HepG2 (cell line): ENCODE data around the gene TGFB2. TPM values are rescaled to one million over a fixed set of nuclear protein-coding genes. Genes with fewer than 3 reads are reported as not detected.

ENCODE experiments used
- HDAC1 ChIP-seq: sonication (generic); formaldehyde crosslinking; IDR thresholded peaks from 2 replicates; pipeline ENCODE4 v1.5.1; 2020; ENCODE audit warnings: mild to moderate bottlenecking, missing genetic modification reagents
- IRF2 ChIP-seq: IDR thresholded peaks from 2 replicates; pipeline ENCODE4 v1.6.1; 2018; ENCODE audit warnings: missing genetic modification reagents, missing compliant biosample characterization
- IRX3 ChIP-seq: sonication (generic); formaldehyde crosslinking; IDR thresholded peaks from 2 replicates; pipeline ENCODE4 v1.8.1; 2023; ENCODE audit warnings: mild to moderate bottlenecking, low read depth, missing genetic modification reagents, borderline replicate concordance
- KAT8 ChIP-seq: IDR thresholded peaks from 2 replicates; pipeline ENCODE4 v1.6.1; 2016; ENCODE audit warnings: missing genetic modification reagents, missing compliant biosample characterization
- KLF16 ChIP-seq, 2 experiments: sonication (generic) in 1 of 2; formaldehyde crosslinking in 1 of 2; IDR thresholded peaks; 2 replicates each; pipeline versions ENCODE4 v1.6.1 to v1.8.0; 2016 to 2023; ENCODE audit warnings: missing genetic modification reagents in 2 of 2, missing compliant biosample characterization in 1 of 2
- MAFG ChIP-seq: sonication (generic); formaldehyde crosslinking; IDR thresholded peaks from 2 replicates; pipeline ENCODE4 v1.5.1; 2020; ENCODE audit warnings: mild to moderate bottlenecking, missing genetic modification reagents
- NFE2 ChIP-seq: sonication (generic); formaldehyde crosslinking; IDR thresholded peaks from 2 replicates; pipeline ENCODE4 v1.4.0; 2020; ENCODE audit warnings: missing genetic modification reagents
- NR1H2 ChIP-seq: sonication (generic); formaldehyde crosslinking; IDR thresholded peaks from 2 replicates; pipeline ENCODE4 v1.8.1; 2022; ENCODE audit warnings: low read depth, missing genetic modification reagents, borderline replicate concordance
- PBX2 ChIP-seq: IDR thresholded peaks from 2 replicates; pipeline ENCODE4 v1.6.1; 2016; ENCODE audit warnings: control low read depth
- PRDM4 ChIP-seq: sonication (generic); formaldehyde crosslinking; IDR thresholded peaks from 2 replicates; pipeline ENCODE4 v1.9.0; 2021; ENCODE audit warnings: missing genetic modification reagents, borderline replicate concordance
- SP5 ChIP-seq: IDR thresholded peaks from 2 replicates; pipeline ENCODE4 v1.6.1; 2016; ENCODE audit warnings: low read depth, borderline replicate concordance
- ZKSCAN5 ChIP-seq: sonication (generic); formaldehyde crosslinking; IDR thresholded peaks from 2 replicates; pipeline ENCODE4 v1.5.1; 2020; ENCODE audit warnings: mild to moderate bottlenecking, missing genetic modification reagents
- ZNF235 ChIP-seq: sonication (generic); formaldehyde crosslinking; IDR thresholded peaks from 2 replicates; pipeline ENCODE4 v1.8.1; 2023; ENCODE audit warnings: mild to moderate bottlenecking, missing genetic modification reagents, borderline replicate concordance
- ZNF317 ChIP-seq: sonication (generic); formaldehyde crosslinking; IDR thresholded peaks from 2 replicates; pipeline ENCODE4 v1.5.0; 2020; ENCODE audit warnings: mild to moderate bottlenecking, missing genetic modification reagents
- ZNF747 ChIP-seq: sonication (generic); formaldehyde crosslinking; IDR thresholded peaks from 2 replicates; pipeline ENCODE4 v1.8.1; 2023; ENCODE audit warnings: missing genetic modification reagents, mild to moderate bottlenecking, borderline replicate concordance
- ZSCAN12 ChIP-seq: sonication (generic); formaldehyde crosslinking; IDR thresholded peaks from 2 replicates; pipeline ENCODE4 v1.9.0; 2021; ENCODE audit warnings: mild to moderate bottlenecking, missing genetic modification reagents
- polyA plus RNA-seq, 8 experiments: library from polyadenylated mRNA; depleted of rRNA in 3 of 8; stranded (reverse) in 7 of 8; unstranded in 1 of 8; fragments of >200 nt; fragmentation: Illumina TruSeq in 4 of 8; extraction: Trizol in 4 of 8; gene quantifications; 2 replicates each; pipeline versions ENCODE4 v1.2.1 to v1.2.3, GENCODE V29; 2011 to 2016; ENCODE audit warnings: low read depth in 4 of 8, missing spikeins in 1 of 8, mixed read lengths in 1 of 8; ENCODE audit not compliant: insufficient read depth in 1 of 8
- total RNA-seq, 5 experiments: library from RNA; depleted of rRNA; stranded (reverse); fragments of >200 nt; fragmentation: Illumina TruSeq; extraction: Trizol; gene quantifications; 2 replicates each; pipeline ENCODE4 v1.2.3, GENCODE V29; 2016; ENCODE audit warnings: low read depth in 1 of 5
- TF ChIP-seq, protein P1 (sequence below): sonication (generic); formaldehyde crosslinking; conservative IDR thresholded peaks from 2 replicates; pipeline ENCODE4 v1.8.0; 2022; ENCODE audit warnings: missing genetic modification reagents
- TF ChIP-seq, protein P2 (sequence below): sonication (generic); formaldehyde crosslinking; IDR thresholded peaks from 2 replicates; pipeline ENCODE4 v1.4.0; 2020; ENCODE audit warnings: missing genetic modification reagents

TGFB2 gene
- total and polyA plus RNA-seq, 2 of the 13 experiments (the other 11 are each of a cell fraction or from before 2014, with no cell fraction given) = 0.07 TPM; not detected in 1

DNA sequence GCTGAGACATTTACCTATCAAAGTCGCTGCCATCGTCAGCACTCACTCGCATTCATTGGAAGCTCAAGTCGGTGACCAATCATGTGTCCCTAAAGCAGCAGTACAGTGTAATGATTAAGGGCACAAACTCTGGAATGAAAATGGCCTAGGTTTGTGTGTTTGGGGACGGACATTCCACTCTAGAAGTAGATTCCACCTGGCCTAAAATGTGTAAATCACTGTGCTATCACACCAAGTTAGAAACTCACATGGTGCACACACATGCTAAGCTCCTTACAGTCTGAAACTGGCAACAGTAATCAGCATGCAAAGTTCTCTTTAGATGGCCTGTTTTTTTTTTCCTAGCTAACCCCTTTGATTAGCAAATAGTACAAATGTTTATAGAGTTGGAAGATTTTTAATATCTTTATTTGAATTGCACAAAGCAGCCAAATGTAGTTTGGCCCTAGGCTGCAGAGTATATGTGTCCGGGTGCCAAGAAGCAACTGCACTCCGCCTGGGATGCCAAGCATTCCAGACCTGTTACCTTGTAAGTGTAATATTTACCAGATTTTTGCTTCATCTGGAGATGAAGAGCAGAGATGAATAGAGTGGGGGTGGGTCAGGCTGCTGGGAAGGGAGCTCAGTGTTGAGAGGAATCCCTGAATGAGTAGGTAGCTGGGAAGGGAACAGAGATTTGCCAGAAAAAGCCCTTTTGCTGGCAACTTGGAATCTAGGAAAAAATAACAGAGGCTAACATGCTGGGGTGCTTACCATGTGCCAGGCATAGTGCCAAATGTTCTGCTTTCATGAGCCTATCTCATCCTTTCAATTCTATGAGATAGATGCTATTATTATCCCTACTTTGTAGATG is 35.2 kb downstream of the TGFB2 start (continued):
- TF ChIP-seq ZSCAN12 (no peak), ZNF235 (CRISPR knock-in tag) (no peak), IRX3 (CRISPR knock-in tag) (no peak), ZNF747 (CRISPR knock-in tag) (no peak), MAFG (CRISPR knock-in tag) (no peak), PRDM4 (CRISPR knock-in tag) (no peak), SP5 (no peak), KAT8 (CRISPR knock-in tag) (no peak), NR1H2 (CRISPR knock-in tag) (no peak), IRF2 (CRISPR knock-in tag) (no peak), NFE2 (no peak), HDAC1 (CRISPR knock-in tag) (no peak), ZKSCAN5 (CRISPR knock-in tag) (no peak), KLF16 (CRISPR knock-in tag; IDR thresholded peaks at IDR 0.05) (no peak), ZNF317 (CRISPR knock-in tag) (no peak), PBX2 (CRISPR knock-in tag) (no peak)
- TF ChIP-seq, protein P1, sequence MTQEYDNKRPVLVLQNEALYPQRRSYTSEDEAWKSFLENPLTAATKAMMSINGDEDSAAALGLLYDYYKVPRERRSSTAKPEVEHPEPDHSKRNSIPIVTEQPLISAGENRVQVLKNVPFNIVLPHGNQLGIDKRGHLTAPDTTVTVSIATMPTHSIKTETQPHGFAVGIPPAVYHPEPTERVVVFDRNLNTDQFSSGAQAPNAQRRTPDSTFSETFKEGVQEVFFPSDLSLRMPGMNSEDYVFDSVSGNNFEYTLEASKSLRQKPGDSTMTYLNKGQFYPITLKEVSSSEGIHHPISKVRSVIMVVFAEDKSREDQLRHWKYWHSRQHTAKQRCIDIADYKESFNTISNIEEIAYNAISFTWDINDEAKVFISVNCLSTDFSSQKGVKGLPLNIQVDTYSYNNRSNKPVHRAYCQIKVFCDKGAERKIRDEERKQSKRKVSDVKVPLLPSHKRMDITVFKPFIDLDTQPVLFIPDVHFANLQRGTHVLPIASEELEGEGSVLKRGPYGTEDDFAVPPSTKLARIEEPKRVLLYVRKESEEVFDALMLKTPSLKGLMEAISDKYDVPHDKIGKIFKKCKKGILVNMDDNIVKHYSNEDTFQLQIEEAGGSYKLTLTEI = no peak
- TF ChIP-seq, protein P2, sequence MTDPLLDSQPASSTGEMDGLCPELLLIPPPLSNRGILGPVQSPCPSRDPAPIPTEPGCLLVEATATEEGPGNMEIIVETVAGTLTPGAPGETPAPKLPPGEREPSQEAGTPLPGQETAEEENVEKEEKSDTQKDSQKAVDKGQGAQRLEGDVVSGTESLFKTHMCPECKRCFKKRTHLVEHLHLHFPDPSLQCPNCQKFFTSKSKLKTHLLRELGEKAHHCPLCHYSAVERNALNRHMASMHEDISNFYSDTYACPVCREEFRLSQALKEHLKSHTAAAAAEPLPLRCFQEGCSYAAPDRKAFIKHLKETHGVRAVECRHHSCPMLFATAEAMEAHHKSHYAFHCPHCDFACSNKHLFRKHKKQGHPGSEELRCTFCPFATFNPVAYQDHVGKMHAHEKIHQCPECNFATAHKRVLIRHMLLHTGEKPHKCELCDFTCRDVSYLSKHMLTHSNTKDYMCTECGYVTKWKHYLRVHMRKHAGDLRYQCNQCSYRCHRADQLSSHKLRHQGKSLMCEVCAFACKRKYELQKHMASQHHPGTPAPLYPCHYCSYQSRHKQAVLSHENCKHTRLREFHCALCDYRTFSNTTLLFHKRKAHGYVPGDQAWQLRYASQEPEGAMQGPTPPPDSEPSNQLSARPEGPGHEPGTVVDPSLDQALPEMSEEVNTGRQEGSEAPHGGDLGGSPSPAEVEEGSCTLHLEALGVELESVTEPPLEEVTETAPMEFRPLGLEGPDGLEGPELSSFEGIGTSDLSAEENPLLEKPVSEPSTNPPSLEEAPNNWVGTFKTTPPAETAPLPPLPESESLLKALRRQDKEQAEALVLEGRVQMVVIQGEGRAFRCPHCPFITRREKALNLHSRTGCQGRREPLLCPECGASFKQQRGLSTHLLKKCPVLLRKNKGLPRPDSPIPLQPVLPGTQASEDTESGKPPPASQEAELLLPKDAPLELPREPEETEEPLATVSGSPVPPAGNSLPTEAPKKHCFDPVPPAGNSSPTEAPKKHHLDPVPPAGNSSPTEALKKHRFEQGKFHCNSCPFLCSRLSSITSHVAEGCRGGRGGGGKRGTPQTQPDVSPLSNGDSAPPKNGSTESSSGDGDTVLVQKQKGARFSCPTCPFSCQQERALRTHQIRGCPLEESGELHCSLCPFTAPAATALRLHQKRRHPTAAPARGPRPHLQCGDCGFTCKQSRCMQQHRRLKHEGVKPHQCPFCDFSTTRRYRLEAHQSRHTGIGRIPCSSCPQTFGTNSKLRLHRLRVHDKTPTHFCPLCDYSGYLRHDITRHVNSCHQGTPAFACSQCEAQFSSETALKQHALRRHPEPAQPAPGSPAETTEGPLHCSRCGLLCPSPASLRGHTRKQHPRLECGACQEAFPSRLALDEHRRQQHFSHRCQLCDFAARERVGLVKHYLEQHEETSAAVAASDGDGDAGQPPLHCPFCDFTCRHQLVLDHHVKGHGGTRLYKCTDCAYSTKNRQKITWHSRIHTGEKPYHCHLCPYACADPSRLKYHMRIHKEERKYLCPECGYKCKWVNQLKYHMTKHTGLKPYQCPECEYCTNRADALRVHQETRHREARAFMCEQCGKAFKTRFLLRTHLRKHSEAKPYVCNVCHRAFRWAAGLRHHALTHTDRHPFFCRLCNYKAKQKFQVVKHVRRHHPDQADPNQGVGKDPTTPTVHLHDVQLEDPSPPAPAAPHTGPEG (CRISPR knock-in tag) = no peak
